H1 (cell line): Measurements from ENCODE around the gene DNLZ. TPM values are rescaled to one million over a fixed set of nuclear protein-coding genes. Genes with fewer than 3 reads are reported as not detected.

Source experiments
- CTCF ChIA-PET: fragments of 300-600 bp; sonication (Branson Sonifier 250); formaldehyde crosslinking; loops from one replicate; lab custom pipeline; 2021; ENCODE audit not compliant: partially characterized antibody; lab: Charles Lee
- POLR2A ChIA-PET: fragments of 300-600 bp; sonication (Branson Sonifier 250); formaldehyde crosslinking; loops from one replicate; lab custom pipeline; 2021; ENCODE audit warnings: inconsistent platforms; ENCODE audit not compliant: partially characterized antibody; lab: Charles Lee
- DNase-seq, 2 experiments: peaks; one replicate each; pipeline versions ENCODE4 v3.0.0 to v3.0.0-alpha.2; 2010 to 2022; ENCODE audit warnings: low spot score in 2 of 2, low read depth in 1 of 2, mixed read lengths in 1 of 2
- FAIRE-seq: peaks from 2 replicates; lab custom pipeline; 2011; peaks lifted over from hg19 to GRCh38; lab: Jason Lieb, UNC
- H2AFZ ChIP-seq: 2 replicates; pipeline ENCODE4 v1.8.1; 2012; ENCODE audit warnings: low read length, inconsistent platforms
- H2AK5ac ChIP-seq: 2 replicates; pipeline ENCODE4 v1.6.1; 2013; ENCODE audit warnings: low read depth, low read length
- H2BK120ac ChIP-seq: replicated peaks from 2 replicates; pipeline ENCODE3; 2013; ENCODE audit warnings: low read depth, low read length, inconsistent platforms
- H2BK12ac ChIP-seq: 2 replicates; pipeline ENCODE4 v1.6.1; 2013; ENCODE audit warnings: low read depth, low read length
- H2BK15ac ChIP-seq: 2 replicates; pipeline ENCODE4 v1.6.1; 2013; ENCODE audit warnings: low read length
- H2BK20ac ChIP-seq: 2 replicates; pipeline ENCODE4 v1.6.1; 2013; ENCODE audit warnings: low read length
- H2BK5ac ChIP-seq: 2 replicates; pipeline ENCODE4 v1.6.1; 2013; ENCODE audit warnings: low read depth, low read length
- H3K14ac ChIP-seq: 2 replicates; pipeline ENCODE4 v1.6.1; 2013; ENCODE audit warnings: inconsistent platforms; ENCODE audit not compliant: insufficient read length
- H3K18ac ChIP-seq: 2 replicates; pipeline ENCODE4 v1.6.1; 2013; ENCODE audit warnings: low read length; ENCODE audit errors: extremely low read depth
- H3K23ac ChIP-seq: 2 replicates; pipeline ENCODE4 v1.6.1; 2013; ENCODE audit warnings: inconsistent platforms; ENCODE audit not compliant: insufficient read length
- H3K23me2 ChIP-seq: 2 replicates; pipeline ENCODE4 v1.6.1; 2013; ENCODE audit warnings: low read depth, low read length
- H3K27ac ChIP-seq: 2 replicates; pipeline ENCODE4 v1.6.1; 2011; ENCODE audit warnings: low read depth, low read length, inconsistent platforms
- H3K27me3 ChIP-seq, 4 experiments: replicated peaks in 1 of 4; 1 replicate in 1 of 4; 2 replicates in 3 of 4; pipeline versions ENCODE4 v1.6.1 to v1.8.1; 2011 to 2013; ENCODE audit warnings: low read length in 3 of 4, mild to moderate bottlenecking in 3 of 4, inconsistent platforms in 2 of 4, mixed read lengths in 2 of 4, moderate library complexity in 1 of 4; ENCODE audit not compliant: control insufficient read depth in 3 of 4, insufficient read depth in 3 of 4; ENCODE audit errors: extremely low read depth in 1 of 4
- H3K36me3 ChIP-seq, 4 experiments: 2 replicates each; pipeline versions ENCODE4 v1.6.1 to v1.8.1; 2011 to 2013; ENCODE audit warnings: mild to moderate bottlenecking in 4 of 4, low read length in 3 of 4, moderate library complexity in 2 of 4, control low read depth in 1 of 4, inconsistent platforms in 1 of 4; ENCODE audit not compliant: insufficient read depth in 4 of 4, control insufficient read depth in 2 of 4
- H3K4ac ChIP-seq: replicated peaks from 2 replicates; pipeline ENCODE3; 2013; ENCODE audit warnings: low read length, low read depth, mixed read lengths, inconsistent platforms; ENCODE audit not compliant: insufficient read length
- H3K4me1 ChIP-seq, 4 experiments: replicated peaks in 1 of 4; 1 replicate in 1 of 4; 2 replicates in 3 of 4; pipeline versions ENCODE4 v1.6.1 to v1.8.1; 2011 to 2013; ENCODE audit warnings: low read length in 3 of 4, inconsistent platforms in 2 of 4, mixed read lengths in 1 of 4; ENCODE audit not compliant: insufficient read depth in 4 of 4, control insufficient read depth in 3 of 4
- H3K4me2 ChIP-seq, 2 experiments: 2 replicates each; pipeline versions ENCODE4 v1.6.1 to v1.8.1; 2011 to 2013; ENCODE audit warnings: low read depth in 2 of 2, low read length in 2 of 2, control low read depth in 1 of 2, inconsistent platforms in 1 of 2, mild to moderate bottlenecking in 1 of 2; ENCODE audit not compliant: insufficient read depth in 1 of 2
- H3K4me3 ChIP-seq, 4 experiments: fragments of 200-600, 300-600 bp in 1 of 4; sonication (generic), shearing (Covaris generic), sonication (Bioruptor Twin) in 1 of 4; 2 replicates each; pipeline versions ENCODE4 v1.5.1 to v1.8.1; 2011 to 2016; ENCODE audit warnings: low read length in 4 of 4, low read depth in 3 of 4, control low read depth in 2 of 4, inconsistent platforms in 2 of 4, mild to moderate bottlenecking in 2 of 4, mixed read lengths in 1 of 4, moderate library complexity in 1 of 4; ENCODE audit not compliant: insufficient read depth in 2 of 4; ENCODE audit errors: extremely low read depth in 1 of 4
- H3K56ac ChIP-seq: replicated peaks from 2 replicates; pipeline ENCODE3; 2013; ENCODE audit warnings: low read depth, mild to moderate bottlenecking, mixed read lengths, low read length, inconsistent platforms; ENCODE audit not compliant: insufficient read length
- H3K79me1 ChIP-seq: 2 replicates; pipeline ENCODE4 v1.6.1; 2013; ENCODE audit warnings: low read depth, low read length, control low read depth
- H3K79me2 ChIP-seq, 2 experiments: 2 replicates each; pipeline versions ENCODE4 v1.6.1 to v1.8.1; 2012 to 2013; ENCODE audit warnings: low read length in 2 of 2, mild to moderate bottlenecking in 2 of 2, inconsistent platforms in 1 of 2; ENCODE audit not compliant: insufficient read depth in 2 of 2, control insufficient read depth in 1 of 2
- H3K9ac ChIP-seq, 4 experiments: replicated peaks in 1 of 4; 1 replicate in 1 of 4; 2 replicates in 3 of 4; pipeline versions ENCODE4 v1.6.1 to v1.8.1; 2011 to 2013; ENCODE audit warnings: low read depth in 3 of 4, low read length in 3 of 4, control low read depth in 2 of 4, mild to moderate bottlenecking in 2 of 4, moderate library complexity in 2 of 4, inconsistent platforms in 1 of 4; ENCODE audit errors: extremely low read depth in 1 of 4
- H3K9me3 ChIP-seq, 2 experiments: 2 replicates each; pipeline versions ENCODE4 v1.6.1 to v1.8.1; 2012 to 2013; ENCODE audit warnings: mild to moderate bottlenecking in 2 of 2, moderate library complexity in 2 of 2, control low read depth in 1 of 2, inconsistent platforms in 1 of 2, low read depth in 1 of 2, low read length in 1 of 2, mixed read lengths in 1 of 2; ENCODE audit not compliant: insufficient read depth in 2 of 2
- H4K20me1 ChIP-seq, 2 experiments: replicated peaks in 1 of 2; 2 replicates each; pipeline versions ENCODE3 to v1.8.1; 2011 to 2013; ENCODE audit warnings: inconsistent platforms in 2 of 2, low read length in 2 of 2, mild to moderate bottlenecking in 1 of 2; ENCODE audit not compliant: insufficient read depth in 2 of 2, control insufficient read depth in 1 of 2
- H4K5ac ChIP-seq: 2 replicates; pipeline ENCODE4 v1.6.1; 2013; ENCODE audit warnings: low read length, low read depth, mixed read lengths, inconsistent platforms; ENCODE audit not compliant: insufficient read length
- H4K8ac ChIP-seq: 2 replicates; pipeline ENCODE4 v1.8.0; 2013; ENCODE audit warnings: mild to moderate bottlenecking, moderate library complexity, low read length, inconsistent platforms; ENCODE audit not compliant: insufficient read depth; ENCODE audit errors: extremely low read depth
- H4K91ac ChIP-seq: replicated peaks from 2 replicates; pipeline ENCODE3; 2013; ENCODE audit warnings: low read length, mixed read lengths, inconsistent platforms; ENCODE audit not compliant: insufficient read length
- ASH2L ChIP-seq: fragments of 200-600, 300-600 bp; sonication (generic); IDR thresholded peaks from one replicate; pipeline ENCODE4 v1.7.1; 2017; ENCODE audit warnings: low read length
- BCL11A ChIP-seq, 2 experiments: IDR thresholded peaks; one replicate each; pipeline ENCODE4 v1.6.1; 2011; ENCODE audit warnings: low read depth in 2 of 2, low read length in 2 of 2, mild to moderate bottlenecking in 2 of 2
- EZH2 ChIP-seq: fragments of 200-600 bp; sonication (generic); IDR thresholded peaks from 2 replicates; pipeline ENCODE4 v1.7.1; 2012; ENCODE audit warnings: low read depth, mild to moderate bottlenecking, moderate library complexity, low read length, inconsistent platforms; ENCODE audit not compliant: severe bottlenecking
- GTF2F1 ChIP-seq: IDR thresholded peaks from 2 replicates; pipeline ENCODE4 v1.6.1; 2012; ENCODE audit warnings: low read depth, low read length, improper control_type of control experiment, borderline replicate concordance
- NRF1 ChIP-seq: IDR thresholded peaks from 2 replicates; pipeline ENCODE4 v1.6.1; 2011; ENCODE audit warnings: mild to moderate bottlenecking, low read depth, low read length, improper control_type of control experiment
- TEAD4 ChIP-seq: IDR thresholded peaks from 2 replicates; pipeline ENCODE4 v1.6.1; 2012; ENCODE audit warnings: low read depth, low read length, inconsistent platforms, mixed read lengths
- WGBS, 2 experiments: shearing (Covaris generic) in 1 of 2; methylation state at CpG; one replicate each; pipeline versions ENCODE4 v1.1.6 to v1.1.7; 2013 to 2015; ENCODE audit warnings: low lambda C conversion rate in 2 of 2, mixed read lengths in 2 of 2, inconsistent platforms in 1 of 2, low coverage in 1 of 2, missing lambda C conversion rate in 1 of 2; ENCODE audit not compliant: insufficient replicate concordance in 2 of 2, insufficient coverage in 1 of 2, insufficient read length in 1 of 2; ENCODE audit errors: extremely low coverage in 1 of 2, missing lambda C conversion rate in 1 of 2; 5-methylcytosine and 5-hydroxymethylcytosine counted together
- polyA plus RNA-seq, 7 experiments: library from polyadenylated mRNA; depleted of rRNA in 3 of 7; stranded (reverse) in 5 of 7; unstranded in 2 of 7; fragments of >200 nt in 5 of 7; fragments of 200-250 nt in 2 of 7; gene quantifications; 1 replicate in 5 of 7; 2 replicates in 1 of 7; 4 replicates in 1 of 7; pipeline versions ENCODE4 v1.2.1 to v1.2.3, GENCODE V29; 2011 to 2013; ENCODE audit warnings: missing spikeins in 2 of 7, mixed read lengths in 2 of 7
- total RNA-seq: library from RNA; stranded (reverse); fragmentation: NEBNext Ultra II Directional; extraction: Animal tissue kit (Norgen Biotek cat#: 25700); gene quantifications from 2 replicates; pipeline ENCODE4 v1.2.1, GENCODE V29; 2021

The DNLZ gene
- total and polyA plus RNA-seq, 2 of the 8 experiments (the other 6 are each of a cell fraction or from before 2014, with no cell fraction given) = 11.6 to 17.9 TPM

- DNase-seq (no peak), FAIRE-seq (no peak)
- Histone ChIP-seq H3K27me3 (no peaks in the 10 kb centered on the region), H3K23ac (no peak overlapping the region), H3K56ac (no peak overlapping the region), H3K4me1 (no peaks in the 10 kb centered on the region), H3K4ac (no peak overlapping the region), H2BK20ac (no peak overlapping the region), H3K36me3 (peaks cover 39 to 84% (median 68%) of the 10 kb centered on the region in 4 experiments), H2BK5ac (no peak overlapping the region), H2BK120ac (no peak overlapping the region), H3K18ac (no peak overlapping the region), H3K27ac (no peak overlapping the region), H3K79me2 (peaks cover 0 to 6% of the 10 kb centered on the region in 2 experiments; a peak in 1 of 4 replicates), H3K4me2 (no peak overlapping the region), H3K9ac (no peak overlapping the region), H3K79me1 (peaks cover 2% of the 10 kb centered on the region; the same call in 1 of the 2 replicates), H4K5ac (no peak overlapping the region), H4K91ac (no peak overlapping the region), H3K23me2 (no peaks in the 10 kb centered on the region), H3K9me3 (no peaks in the 10 kb centered on the region), H2BK12ac (no peak overlapping the region), H4K20me1 (peaks cover 5 to 12% of the 10 kb centered on the region in 2 experiments), H3K14ac (no peak overlapping the region), H2AFZ (no peak overlapping the region), H2BK15ac (no peak overlapping the region), H3K4me3 (no peak overlapping the region), H4K8ac (no peak overlapping the region; the same call in 1 of the 2 replicates), H2AK5ac (no peak overlapping the region)
- 90% methylated on average over 18 of the region's 21 CpGs; no CpG with 5 or more reads in 1 of the 2 experiments for WGBS, 2 experiments
- ChIA-PET POLR2A (interaction anchor here (0.8 to 14.6 kb wide), 14 partner anchors 5 to 82 kb away, joined by 3 to 139 read pairs (median 6); partner anchors contain the start of gene SNAPC4), CTCF (interaction anchor here (0.9 to 2.3 kb wide), 6 partner anchors 11 to 92 kb away, joined by 3 to 11 read pairs (median 3); partner anchors contain the start of gene DNLZ)
- TF ChIP-seq BCL11A (IDR thresholded peaks at IDR 0.05; ENCODE audit: low read depth in 2 of 2, low read length in 2 of 2) (no peak), ASH2L (no peak), NRF1 (no peak), GTF2F1 (no peak), EZH2 (no peak), TEAD4 (no peak)
Observed at GRCh38 chr9:136392538-136393449, 29.2 kb upstream of the DNLZ start.
